HEK293 (cell line): ENCODE measurements around the gene RNF212.

Experiments
- CTCF ChIA-PET: fragments of 350-600 bp; formaldehyde crosslinking; extraction: SDS; loops from one replicate; lab custom pipeline; 2021; ENCODE audit warnings: antibody characterized with exemption; lab: Yijun Ruan, JAX
- POLR2A ChIA-PET: fragments of 300-600 bp; formaldehyde crosslinking; extraction: SDS; loops from one replicate; lab custom pipeline; 2020; ENCODE audit warnings: antibody characterized with exemption, inconsistent platforms; lab: Yijun Ruan, JAX
- H3K27ac ChIP-seq: fragments of 200-500 bp; sonication (Bioruptor generic); 2 replicates; pipeline ENCODE4 v1.5.1; 2014; ENCODE audit warnings: low read depth, low read length, control low read depth, inconsistent platforms; ENCODE audit errors: extremely low read depth
- H3K36me3 ChIP-seq, 2 experiments: fragments of 200-500 bp in 1 of 2; sonication (Bioruptor generic) in 1 of 2; 1 replicate in 1 of 2; 2 replicates in 1 of 2; pipeline ENCODE4 v1.5.1; 2014 to 2017; ENCODE audit warnings: inconsistent platforms in 2 of 2, low read length in 2 of 2; ENCODE audit not compliant: control insufficient read depth in 2 of 2, insufficient read depth in 1 of 2
- H3K4me1 ChIP-seq: fragments of 200-500 bp; sonication (Bioruptor generic); 2 replicates; pipeline ENCODE4 v1.5.1; 2014; ENCODE audit warnings: mild to moderate bottlenecking, low read length, inconsistent platforms; ENCODE audit not compliant: control insufficient read depth, insufficient read depth
- H3K4me3 ChIP-seq: 2 replicates; pipeline ENCODE4 v1.5.1; 2011; ENCODE audit warnings: low read depth, mild to moderate bottlenecking, control low read depth, low read length, moderate library complexity
- H3K9me3 ChIP-seq: fragments of 200-500 bp; sonication (Bioruptor generic); 2 replicates; pipeline ENCODE4 v1.5.1; 2014; ENCODE audit warnings: low read depth, low read length, inconsistent platforms; ENCODE audit not compliant: control insufficient read depth, insufficient read depth
- BCL11A ChIP-seq: fragments of 450-650 bp; formaldehyde crosslinking; IDR thresholded peaks from 2 replicates; pipeline ENCODE4 v1.5.1; 2016; ENCODE audit warnings: low read depth, missing biosample characterization, missing genetic modification characterization
- FEZF1 ChIP-seq: fragments of 450-650 bp; formaldehyde crosslinking; IDR thresholded peaks from 2 replicates; pipeline ENCODE4 v1.5.1; 2016; ENCODE audit warnings: missing biosample characterization, missing genetic modification characterization
- KLF1 ChIP-seq: fragments of 450-650 bp; formaldehyde crosslinking; IDR thresholded peaks from 2 replicates; pipeline ENCODE4 v1.5.1; 2016; ENCODE audit warnings: missing biosample characterization, missing genetic modification characterization
- OVOL3 ChIP-seq: fragments of 450-650 bp; formaldehyde crosslinking; IDR thresholded peaks from 2 replicates; pipeline ENCODE4 v1.5.1; 2016; ENCODE audit warnings: missing biosample characterization, missing genetic modification characterization
- SCRT2 ChIP-seq: fragments of 450-650 bp; formaldehyde crosslinking; IDR thresholded peaks from 2 replicates; pipeline ENCODE4 v1.5.1; 2016; ENCODE audit warnings: missing biosample characterization, missing genetic modification characterization
- ZFP37 ChIP-seq: fragments of 450-650 bp; formaldehyde crosslinking; IDR thresholded peaks from 2 replicates; pipeline ENCODE4 v1.5.1; 2016; ENCODE audit warnings: missing biosample characterization, missing genetic modification characterization
- ZIC2 ChIP-seq: fragments of 450-650 bp; formaldehyde crosslinking; IDR thresholded peaks from 2 replicates; pipeline ENCODE4 v1.5.1; 2016; ENCODE audit warnings: missing biosample characterization, missing genetic modification characterization
- ZNF23 ChIP-seq: fragments of 450-650 bp; formaldehyde crosslinking; IDR thresholded peaks from 2 replicates; pipeline ENCODE4 v1.5.1; 2016; ENCODE audit warnings: missing biosample characterization, missing genetic modification characterization, borderline replicate concordance
- ZNF660 ChIP-seq: fragments of 450-650 bp; IDR thresholded peaks from 2 replicates; pipeline ENCODE4 v1.5.1; 2018; ENCODE audit warnings: missing biosample characterization, mild to moderate bottlenecking, missing genetic modification characterization
- ZNF776 ChIP-seq: fragments of 450-650 bp; formaldehyde crosslinking; IDR thresholded peaks from 2 replicates; pipeline ENCODE4 v1.5.0; 2017; ENCODE audit warnings: missing biosample characterization, missing genetic modification characterization, borderline replicate concordance
- TF ChIP-seq, protein P1 (sequence below): fragments of 450-650 bp; IDR thresholded peaks from 2 replicates; pipeline ENCODE4 v1.5.1; 2018; ENCODE audit warnings: missing biosample characterization, mild to moderate bottlenecking, missing genetic modification characterization
- TF ChIP-seq, protein P2 (sequence below): fragments of 450-650 bp; formaldehyde crosslinking; IDR thresholded peaks from 2 replicates; pipeline ENCODE4 v1.5.1; 2016; ENCODE audit warnings: missing biosample characterization, missing genetic modification characterization
- TF ChIP-seq, protein P3 (sequence below): fragments of 450-650 bp; formaldehyde crosslinking; IDR thresholded peaks from 2 replicates; pipeline ENCODE4 v1.5.1; 2016; ENCODE audit warnings: missing biosample characterization, missing genetic modification characterization

The RNF212 gene

GRCh38 chr4:1112821-1113182 lies 562 bp downstream of the RNF212 start (continued):
- TF ChIP-seq, protein P1, sequence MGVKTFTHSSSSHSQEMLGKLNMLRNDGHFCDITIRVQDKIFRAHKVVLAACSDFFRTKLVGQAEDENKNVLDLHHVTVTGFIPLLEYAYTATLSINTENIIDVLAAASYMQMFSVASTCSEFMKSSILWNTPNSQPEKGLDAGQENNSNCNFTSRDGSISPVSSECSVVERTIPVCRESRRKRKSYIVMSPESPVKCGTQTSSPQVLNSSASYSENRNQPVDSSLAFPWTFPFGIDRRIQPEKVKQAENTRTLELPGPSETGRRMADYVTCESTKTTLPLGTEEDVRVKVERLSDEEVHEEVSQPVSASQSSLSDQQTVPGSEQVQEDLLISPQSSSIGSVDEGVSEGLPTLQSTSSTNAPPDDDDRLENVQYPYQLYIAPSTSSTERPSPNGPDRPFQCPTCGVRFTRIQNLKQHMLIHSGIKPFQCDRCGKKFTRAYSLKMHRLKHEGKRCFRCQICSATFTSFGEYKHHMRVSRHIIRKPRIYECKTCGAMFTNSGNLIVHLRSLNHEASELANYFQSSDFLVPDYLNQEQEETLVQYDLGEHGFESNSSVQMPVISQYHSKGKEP: no peak
- TF ChIP-seq FEZF1 (tag by site-specific recombination) (no peak), ZNF776 (tag by site-specific recombination) (no peak)
- TF ChIP-seq, protein P2, sequence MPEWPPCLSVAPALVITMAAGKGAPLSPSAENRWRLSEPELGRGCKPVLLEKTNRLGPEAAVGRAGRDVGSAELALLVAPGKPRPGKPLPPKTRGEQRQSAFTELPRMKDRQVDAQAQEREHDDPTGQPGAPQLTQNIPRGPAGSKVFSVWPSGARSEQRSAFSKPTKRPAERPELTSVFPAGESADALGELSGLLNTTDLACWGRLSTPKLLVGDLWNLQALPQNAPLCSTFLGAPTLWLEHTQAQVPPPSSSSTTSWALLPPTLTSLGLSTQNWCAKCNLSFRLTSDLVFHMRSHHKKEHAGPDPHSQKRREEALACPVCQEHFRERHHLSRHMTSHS: no peak

DNA sequence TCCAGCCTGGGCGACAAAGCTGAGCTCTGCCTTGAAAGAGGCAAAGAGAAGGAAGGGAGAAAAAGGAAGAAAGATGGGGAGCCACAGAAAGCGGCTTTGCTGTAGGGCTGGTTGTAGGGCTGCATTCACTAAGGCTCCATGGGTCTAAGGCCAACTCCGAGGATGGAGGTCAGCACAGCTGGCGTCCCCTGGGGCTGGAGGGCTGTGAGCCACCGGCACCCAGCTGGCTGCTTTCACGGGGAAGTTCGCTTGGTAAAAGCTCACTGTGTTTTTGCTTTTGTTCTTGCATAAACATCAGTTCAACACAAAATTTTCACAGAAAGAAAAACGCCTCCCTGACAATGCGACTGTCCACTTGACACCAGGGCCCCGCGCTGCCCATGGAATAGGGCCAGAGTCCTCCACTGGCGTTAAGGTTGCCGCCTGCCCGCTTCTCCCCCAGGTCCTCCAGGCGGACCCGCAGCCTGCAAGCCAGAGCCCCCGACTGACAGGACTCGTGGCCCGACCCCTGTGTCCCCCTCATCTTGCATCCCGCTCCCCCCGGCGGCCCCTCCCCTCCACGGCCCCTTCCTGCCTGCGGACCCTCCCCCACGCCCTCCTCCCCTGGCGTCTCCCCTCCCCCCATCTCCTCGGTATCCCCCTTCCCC lies 1.1 kb downstream of the RNF212 start:
- TF ChIP-seq ZFP37 (tag by site-specific recombination) (no peak), ZIC2 (tag by site-specific recombination) (0 out of 2 replicates have a peak, but pooled peaks have one; percentile 9)
- Histone ChIP-seq H3K9me3 (no peaks in the 10 kb centered on the region), H3K36me3 (no peaks in the 10 kb centered on the region), H3K27ac (no peak overlapping the region), H3K4me3 (no peak overlapping the region), H3K4me1 (no peaks in the 10 kb centered on the region)
- ChIA-PET CTCF (no interaction called here), POLR2A (no interaction called here)

DNA sequence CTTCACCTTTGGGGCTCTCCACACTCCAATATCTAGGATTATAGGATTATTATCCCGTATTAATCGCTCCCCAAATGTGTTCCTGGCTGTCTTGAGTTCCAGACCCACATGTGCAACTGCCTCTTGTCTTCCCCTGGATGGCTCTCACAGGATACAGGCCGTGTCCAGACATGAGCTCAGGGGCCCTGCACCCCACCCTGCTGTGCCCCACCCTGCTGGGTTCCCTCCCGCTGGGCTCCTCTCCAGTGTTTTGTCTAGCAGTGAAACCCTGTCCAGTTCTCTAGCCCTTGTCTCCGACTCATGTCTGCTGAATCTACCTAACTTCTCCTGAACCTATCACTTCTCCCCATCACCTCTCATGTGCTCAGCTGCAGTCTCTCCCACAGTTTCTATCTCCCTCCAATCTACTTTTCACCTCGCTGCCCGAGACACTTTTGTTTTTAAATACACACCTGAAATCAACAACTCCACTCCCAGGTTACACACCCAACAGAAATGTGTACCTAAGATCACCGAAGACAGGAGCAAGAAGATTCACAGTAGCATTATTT lies 2.0 kb downstream of the RNF212 start:
- H3K4me1 ChIP-seq: no peaks in the 10 kb centered on the region
- H3K4me3 ChIP-seq: no peak overlapping the region
- no peaks in the 10 kb centered on the region for H3K9me3 ChIP-seq
- TF ChIP-seq, protein P3, sequence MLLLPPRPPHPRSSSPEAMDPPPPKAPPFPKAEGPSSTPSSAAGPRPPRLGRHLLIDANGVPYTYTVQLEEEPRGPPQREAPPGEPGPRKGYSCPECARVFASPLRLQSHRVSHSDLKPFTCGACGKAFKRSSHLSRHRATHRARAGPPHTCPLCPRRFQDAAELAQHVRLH (tag by site-specific recombination): no peak
- TF ChIP-seq ZNF23 (tag by site-specific recombination) (no peak), ZIC2 (tag by site-specific recombination) (peak; percentile 58), KLF1 (tag by site-specific recombination) (peak; percentile 66), OVOL3 (tag by site-specific recombination) (no peak)
- TF ChIP-seq, all 188 proteins: peak for 2
- ChIA-PET POLR2A (no interaction called here), CTCF (no interaction called here)
- no peaks in the 10 kb centered on the region for H3K36me3 ChIP-seq
- no peak overlapping the region for H3K27ac ChIP-seq

GRCh38 chr4:1109898-1110506 lies 3.4 kb downstream of the RNF212 start:
- Histone ChIP-seq H3K27ac (no peak overlapping the region), H3K9me3 (no peaks in the 10 kb centered on the region)
- TF ChIP-seq BCL11A (tag by site-specific recombination) (no peak), ZNF660 (tag by site-specific recombination) (peak; percentile 45; the same call in 1 of the 2 replicates), SCRT2 (tag by site-specific recombination) (peak; percentile 49)
- TF ChIP-seq, all 188 proteins: peak for 2
- ChIA-PET POLR2A (no interaction called here), CTCF (interaction anchor here (2.0 kb wide), 1 partner anchor 21 kb away, joined by 4 read pairs; no protein-coding TSS in a partner anchor)
- H3K4me3 ChIP-seq: no peak overlapping the region
- H3K36me3 ChIP-seq: no peaks in the 10 kb centered on the region
- no peaks in the 10 kb centered on the region for H3K4me1 ChIP-seq
